ENCODE measurements around the gene ACOXL. TPM values are rescaled to one million over a fixed set of nuclear protein-coding genes. Genes with fewer than 3 reads are reported as not detected.

ACOXL gene
- polyA plus RNA-seq, 3 donors, result 0.35 TPM; not detected in 2

- Histone ChIP-seq H3K4me3 (replicated peaks in 1 of 3; ENCODE audit: low read depth in 2 of 3, low read length in 3 of 3) (no peak overlapping the region), H3K9me3 (replicated peaks in 1 of 2; ENCODE audit: control insufficient read depth in 1 of 2, insufficient read depth in 1 of 2, low read length in 2 of 2) (peaks cover 31 to 35% of the 10 kb centered on the region in 2 donors), H3K27ac (ENCODE audit: low read depth in 1 of 2, low read length in 2 of 2) (no peak overlapping the region), H3K4me2 (replicated peaks; ENCODE audit: extremely low read depth, low read length, poor library complexity, severe bottlenecking) (no peak overlapping the region), H3K27me3 (ENCODE audit: control insufficient read depth in 2 of 2, insufficient read depth in 2 of 2, low read length in 2 of 2) (no peaks in the 10 kb centered on the region), H3K79me2 (ENCODE audit: insufficient read depth, low read length) (no peaks in the 10 kb centered on the region), H3K4me1 (ENCODE audit: control insufficient read depth in 1 of 2, insufficient read depth in 2 of 2, low read length in 2 of 2) (no peaks in the 10 kb centered on the region), H3K36me3 (replicated peaks in 1 of 2; ENCODE audit: control insufficient read depth in 1 of 2, insufficient read depth in 2 of 2, low read length in 2 of 2) (no peaks in the 10 kb centered on the region), H2AFZ (ENCODE audit: insufficient read depth, low read depth, low read length, poor library complexity, severe bottlenecking) (no peak overlapping the region), H4K20me1 (ENCODE audit: insufficient read depth, low read length) (no peaks in the 10 kb centered on the region), H3K9ac (ENCODE audit: insufficient read depth, low read length, poor library complexity, severe bottlenecking) (no peak overlapping the region)
- TF ChIP-seq CTCF (IDR thresholded peaks at IDR 0.05), result no peak
- no peak overlapping the region for H3K4me3 Mint-ChIP-seq
- H3K9me3 Mint-ChIP-seq, result peaks cover 24 to 38% (median 30%) of the 10 kb centered on the region in 7 donors
- H3K4me1 Mint-ChIP-seq, result peaks cover 3% of the 10 kb centered on the region
- intact Hi-C loops (cut with micrococcal nuclease), result no loop called here
- DNase-seq, result no peak
- peaks cover 0 to 3% (median 0%) of the 10 kb centered on the region in 3 donors for H3K27me3 Mint-ChIP-seq (ENCODE audit: low read depth in 3 of 3)
- H3K27ac Mint-ChIP-seq, result no peak overlapping the region
- peaks cover 0 to 7% of the 10 kb centered on the region in 2 donors for H3K36me3 Mint-ChIP-seq
Observed at GRCh38 chr2:110925479-110925878, 193.1 kb downstream of the ACOXL start.

GRCh38 chr2:110927526-110927925 is 195.2 kb downstream of the ACOXL start:
- H3K4me3 Mint-ChIP-seq, result no peak overlapping the region
- peaks cover 0 to 3% (median under 1%) of the 10 kb centered on the region in 3 donors for H3K27me3 Mint-ChIP-seq (ENCODE audit: low read depth in 3 of 3)
- no CpG with 5 or more reads among the region's 3 CpGs for WGBS (ENCODE audit: insufficient coverage)
- Histone ChIP-seq H3K9ac (ENCODE audit: insufficient read depth, low read length, poor library complexity, severe bottlenecking) (no peak overlapping the region), H3K79me2 (ENCODE audit: insufficient read depth, low read length) (no peaks in the 10 kb centered on the region), H3K4me1 (ENCODE audit: control insufficient read depth in 1 of 2, insufficient read depth in 2 of 2, low read length in 2 of 2) (no peaks in the 10 kb centered on the region), H3K27me3 (ENCODE audit: control insufficient read depth in 2 of 2, insufficient read depth in 2 of 2, low read length in 2 of 2) (no peaks in the 10 kb centered on the region), H3K36me3 (replicated peaks in 1 of 2; ENCODE audit: control insufficient read depth in 1 of 2, insufficient read depth in 2 of 2, low read length in 2 of 2) (no peaks in the 10 kb centered on the region), H3K4me3 (replicated peaks in 1 of 3; ENCODE audit: low read depth in 2 of 3, low read length in 3 of 3) (no peak overlapping the region), H3K27ac (ENCODE audit: low read depth in 1 of 2, low read length in 2 of 2) (no peak overlapping the region), H4K20me1 (ENCODE audit: insufficient read depth, low read length) (no peaks in the 10 kb centered on the region), H3K9me3 (replicated peaks in 1 of 2; ENCODE audit: control insufficient read depth in 1 of 2, insufficient read depth in 1 of 2, low read length in 2 of 2) (peaks cover 33 to 39% of the 10 kb centered on the region in 2 donors), H2AFZ (ENCODE audit: insufficient read depth, low read depth, low read length, poor library complexity, severe bottlenecking) (no peak overlapping the region), H3K4me2 (replicated peaks; ENCODE audit: extremely low read depth, low read length, poor library complexity, severe bottlenecking) (no peak overlapping the region)
- intact Hi-C loops (cut with micrococcal nuclease), result no loop called here
- no peaks in the 10 kb centered on the region for H3K4me1 Mint-ChIP-seq
- DNase-seq, result no peak
- H3K36me3 Mint-ChIP-seq, result peaks cover 0 to 7% of the 10 kb centered on the region in 2 donors
- peak overlapping the region in 1 of 7 donors; percentile 26 for H3K27ac Mint-ChIP-seq
- peaks cover 25 to 42% (median 37%) of the 10 kb centered on the region in 7 donors for H3K9me3 Mint-ChIP-seq
- TF ChIP-seq CTCF (IDR thresholded peaks at IDR 0.05), result no peak
